ENCODE data around the gene SLC12A3.
"Not testable (repeated sequence)": the region's sequence is repeated elsewhere in the genome, so short reads cannot be mapped to it uniquely, and the experiment has no call there.

Gene SLC12A3

GRCh38 chr16:56848955-56849689 lies 15.9 kb upstream of the SLC12A3 start:
- DNase-seq (ENCODE audit: low read depth), result no peak

GRCh38 chr16:56849690-56850680 lies 15.0 kb upstream of the SLC12A3 start:
- DNase-seq (ENCODE audit: low read depth), result no peak

- DNase-seq (ENCODE audit: low read depth), result no peak
Measured at GRCh38 chr16:56851671-56852400, 13.2 kb upstream of the SLC12A3 start.

- DNase-seq (ENCODE audit: low read depth), result no peak
Measured at GRCh38 chr16:56852401-56852730, 12.6 kb upstream of the SLC12A3 start.

GRCh38 chr16:56852968-56853367 lies 12.0 kb upstream of the SLC12A3 start:
- DNase-seq (ENCODE audit: low read depth), result no peak

- no peak for DNase-seq (ENCODE audit: low read depth)
Measured at GRCh38 chr16:56855201-56855600, 9.8 kb upstream of the SLC12A3 start.

- no peak for DNase-seq (ENCODE audit: low read depth)
Measured at GRCh38 chr16:56855946-56856345, 9.1 kb upstream of the SLC12A3 start.

- DNase-seq (ENCODE audit: low read depth), result no peak
Measured at GRCh38 chr16:56856876-56857447, 8.0 kb upstream of the SLC12A3 start.

GRCh38 chr16:56858374-56858773 lies 6.6 kb upstream of the SLC12A3 start:
- DNase-seq (ENCODE audit: low read depth), result no peak

- no peak for DNase-seq (ENCODE audit: low read depth)
Measured at GRCh38 chr16:56859636-56860035, 5.4 kb upstream of the SLC12A3 start.

GRCh38 chr16:56860226-56861020 lies 4.6 kb upstream of the SLC12A3 start:
- no peak for DNase-seq (ENCODE audit: low read depth)

GRCh38 chr16:56861092-56861610 lies 3.9 kb upstream of the SLC12A3 start:
- DNase-seq (ENCODE audit: low read depth), result no peak

GRCh38 chr16:56861756-56862155 lies 3.3 kb upstream of the SLC12A3 start:
- no peak for DNase-seq (ENCODE audit: low read depth)

GRCh38 chr16:56862776-56863175 lies 2.2 kb upstream of the SLC12A3 start:
- DNase-seq (ENCODE audit: low read depth), result no peak

- DNase-seq (ENCODE audit: low read depth), result no peak
Measured at GRCh38 chr16:56865394-56866062, 521 bp downstream of the SLC12A3 start.

GRCh38 chr16:56866955-56867830 lies 2.2 kb downstream of the SLC12A3 start:
- DNase-seq (ENCODE audit: low read depth), result no peak

GRCh38 chr16:56868175-56868574 lies 3.2 kb downstream of the SLC12A3 start:
- DNase-seq (ENCODE audit: low read depth), result no peak

GRCh38 chr16:56868766-56869165 lies 3.8 kb downstream of the SLC12A3 start:
- not testable (repeated sequence) for DNase-seq (ENCODE audit: low read depth)

- no peak for DNase-seq (ENCODE audit: low read depth)
Measured at GRCh38 chr16:56869513-56870275, 4.7 kb downstream of the SLC12A3 start.

All from stimulated activated CD8-positive, alpha-beta memory T cell treated with anti-CD3 and anti-CD28 coated beads, Interleukin-12 subunit alpha, Interleukin-12 subunit beta, amount 100 ng/mL, for 4 hours (primary cell).